Gastroesophageal sphincter (tissue), 3 donors: ENCODE measurements around the gene LMCD1.

Source experiments
- CTCF ChIP-seq, 4 experiments: fragments of 200-600 bp in 2 of 4; fragments of 450-650 bp in 2 of 4; sonication (generic) in 1 of 4; IDR thresholded peaks; one replicate each; pipeline ENCODE4 v1.5.1; 2017 to 2019; ENCODE audit warnings: antibody characterized with exemption in 4 of 4, mild to moderate bottlenecking in 2 of 4, moderate library complexity in 2 of 4
- EP300 ChIP-seq: sonication (generic); formaldehyde crosslinking; IDR thresholded peaks from one replicate; pipeline ENCODE4 v1.6.1; 2017; ENCODE audit warnings: antibody characterized with exemption, mild to moderate bottlenecking
- POLR2A ChIP-seq, 2 donors: fragments of 450-650 bp; IDR thresholded peaks; one replicate each; pipeline ENCODE4 v1.6.1; 2017; ENCODE audit warnings: antibody characterized with exemption in 2 of 2, mild to moderate bottlenecking in 2 of 2, moderate library complexity in 1 of 2
- POLR2AphosphoS5 ChIP-seq: sonication (generic); formaldehyde crosslinking; IDR thresholded peaks from one replicate; pipeline ENCODE4 v1.6.1; 2017; ENCODE audit warnings: antibody characterized with exemption

GRCh38 chr3:8491271-8492144, 10.1 kb upstream of the LMCD1 start:
- TF ChIP-seq CTCF (IDR thresholded peaks at IDR 0.05) (no peak), POLR2AphosphoS5 (no peak), POLR2A (IDR thresholded peaks at IDR 0.05) (no peak), EP300 (no peak)
